AG09319 (cell line): Measurements from ENCODE around the gene STEAP3.

ENCODE experiments used
- DNase-seq: peaks from one replicate; pipeline ENCODE4 v3.0.0-alpha.2; 2010; ENCODE audit warnings: low read depth; ENCODE audit errors: extremely low read depth
- CTCF ChIP-seq: IDR thresholded peaks from 2 replicates; pipeline ENCODE4 v1.5.1; 2011; ENCODE audit warnings: low read depth, mild to moderate bottlenecking, inconsistent platforms, low read length, moderate library complexity

The STEAP3 gene

GRCh38 chr2:119225105-119225865 lies 1.7 kb downstream of the STEAP3 start:
- no peak for DNase-seq
- TF ChIP-seq CTCF = no peak

- no peak for TF ChIP-seq CTCF
- DNase-seq = no peak
Measured at GRCh38 chr2:119225926-119226325, 2.3 kb downstream of the STEAP3 start.

- DNase-seq = no peak
- no peak for TF ChIP-seq CTCF
Measured at GRCh38 chr2:119227346-119227745, 3.7 kb downstream of the STEAP3 start.

GRCh38 chr2:119228136-119228535 lies 4.5 kb downstream of the STEAP3 start:
- DNase-seq = no peak
- no peak for TF ChIP-seq CTCF

GRCh38 chr2:119228964-119229363 lies 5.3 kb downstream of the STEAP3 start:
- TF ChIP-seq CTCF = no peak

GRCh38 chr2:119229716-119230115 lies 6.1 kb downstream of the STEAP3 start:
- DNase-seq = no peak
- no peak for TF ChIP-seq CTCF

More at GRCh38 chr2:119228964-119229363, 5.3 kb downstream of the STEAP3 start:
- no peak for DNase-seq

- DNase-seq = no peak
Measured at GRCh38 chr2:119230219-119231185, 6.9 kb downstream of the STEAP3 start.

More at GRCh38 chr2:119230219-119231185, 6.9 kb downstream of the STEAP3 start:
- TF ChIP-seq CTCF = no peak
